ENCODE results near the gene RPS21. TPM values are rescaled to one million over a fixed set of nuclear protein-coding genes. Genes with fewer than 3 reads are reported as not detected.

The RPS21 gene
- total RNA-seq, 1 donor from 2014 or later: 1,089 TPM

- Mint-ChIP-seq H3K36me3 (peaks cover 9% of the 10 kb centered on the region), H3K4me3 (peak overlapping the region; percentile 30), H3K27ac (peak overlapping the region; percentile 79)
Observed at GRCh38 chr20:62382306-62383198, 4.4 kb upstream of the RPS21 start.

GRCh38 chr20:62387219-62387913 is 463 bp downstream of the RPS21 start:
- Mint-ChIP-seq H3K4me1 (peaks cover 34% of the 10 kb centered on the region), H3K27me3 (ENCODE audit: low read depth) (no peaks in the 10 kb centered on the region), H3K27ac (peak overlapping the region; percentile 67), H3K9me3 (no peaks in the 10 kb centered on the region), H3K36me3 (peaks cover 11% of the 10 kb centered on the region), H3K4me3 (peak overlapping the region; percentile 88)
- no peak for TF ChIP-seq CTCF (IDR thresholded peaks at IDR 0.05; ENCODE audit: unreplicated experiment)
- no peak for DNase-seq (ENCODE audit: low spot score in 2 of 2, unreplicated experiment in 2 of 2)

More at GRCh38 chr20:62382306-62383198, 4.4 kb upstream of the RPS21 start:
- Mint-ChIP-seq H3K27me3 (ENCODE audit: low read depth) (no peaks in the 10 kb centered on the region), H3K4me1 (peaks cover 35% of the 10 kb centered on the region), H3K9me3 (peaks cover 5% of the 10 kb centered on the region)
- peak; percentile 78 for TF ChIP-seq CTCF (IDR thresholded peaks at IDR 0.05; ENCODE audit: unreplicated experiment)
- DNase-seq (ENCODE audit: low spot score in 2 of 2, unreplicated experiment in 2 of 2): peak; percentile 70 to 87

GRCh38 chr20:62387933-62388635 is 1.2 kb downstream of the RPS21 start:
- peak overlapping the region; percentile 67 for H3K27ac Mint-ChIP-seq
- H3K4me3 Mint-ChIP-seq: peak overlapping the region; percentile 88
- no peaks in the 10 kb centered on the region for H3K9me3 Mint-ChIP-seq
- H3K27me3 Mint-ChIP-seq (ENCODE audit: low read depth): no peaks in the 10 kb centered on the region
- DNase-seq (ENCODE audit: low spot score in 2 of 2, unreplicated experiment in 2 of 2): no peak
- TF ChIP-seq CTCF (IDR thresholded peaks at IDR 0.05; ENCODE audit: unreplicated experiment): no peak
- peaks cover 7% of the 10 kb centered on the region for H3K36me3 Mint-ChIP-seq
- H3K4me1 Mint-ChIP-seq: peaks cover 30% of the 10 kb centered on the region

- H3K27ac Mint-ChIP-seq: peak overlapping the region; percentile 47
- no peak for TF ChIP-seq CTCF (IDR thresholded peaks at IDR 0.05; ENCODE audit: unreplicated experiment)
- H3K9me3 Mint-ChIP-seq: no peaks in the 10 kb centered on the region
- peaks cover 30% of the 10 kb centered on the region for H3K4me1 Mint-ChIP-seq
- H3K4me3 Mint-ChIP-seq: peak overlapping the region; percentile 88
- peaks cover 7% of the 10 kb centered on the region for H3K36me3 Mint-ChIP-seq
- no peaks in the 10 kb centered on the region for H3K27me3 Mint-ChIP-seq (ENCODE audit: low read depth)
- DNase-seq (ENCODE audit: low spot score in 2 of 2, unreplicated experiment in 2 of 2): no peak
Observed at GRCh38 chr20:62388839-62389600, 2.1 kb downstream of the RPS21 start.

GRCh38 chr20:62389601-62390087 is 2.7 kb downstream of the RPS21 start:
- no peak overlapping the region for H3K4me3 Mint-ChIP-seq
- H3K9me3 Mint-ChIP-seq: no peaks in the 10 kb centered on the region
- no peak for DNase-seq (ENCODE audit: low spot score in 2 of 2, unreplicated experiment in 2 of 2)
- H3K27ac Mint-ChIP-seq: no peak overlapping the region
- TF ChIP-seq CTCF (IDR thresholded peaks at IDR 0.05; ENCODE audit: unreplicated experiment): no peak
- H3K36me3 Mint-ChIP-seq: peaks cover 7% of the 10 kb centered on the region
- peaks cover 30% of the 10 kb centered on the region for H3K4me1 Mint-ChIP-seq
- no peaks in the 10 kb centered on the region for H3K27me3 Mint-ChIP-seq (ENCODE audit: low read depth)

Data from mesothelial cell of epicardium (in vitro differentiated cells).